Left ventricle myocardium inferior (tissue), 1 donor: ENCODE data around the gene ZNF573. TPM values are rescaled to one million over a fixed set of nuclear protein-coding genes. Genes with fewer than 3 reads are reported as not detected.

ENCODE experiments used
- DNase-seq: peaks from one replicate; pipeline ENCODE4 v3.0.0-alpha.2; 2020
- H3K27ac ChIP-seq: fragments of 200-600 bp; replicated peaks from 2 replicates; pipeline ENCODE4 v1.8.0; 2021
- H3K27me3 ChIP-seq: fragments of 200-600 bp; 2 replicates; pipeline ENCODE4 v1.8.0; 2021; ENCODE audit warnings: low read depth
- H3K36me3 ChIP-seq: fragments of 200-600 bp; 2 replicates; pipeline ENCODE4 v1.8.0; 2021
- H3K4me1 ChIP-seq: fragments of 200-600 bp; 2 replicates; pipeline ENCODE4 v1.8.0; 2021
- H3K4me3 ChIP-seq: fragments of 200-600 bp; 2 replicates; pipeline ENCODE4 v1.8.0; 2021; ENCODE audit warnings: mild to moderate bottlenecking, moderate library complexity
- H3K9me3 ChIP-seq: fragments of 200-600 bp; replicated peaks from 2 replicates; pipeline ENCODE4 v1.8.0; 2021
- CTCF ChIP-seq: fragments of 200-600 bp; IDR thresholded peaks from 2 replicates; pipeline ENCODE4 v1.8.0; 2021; ENCODE audit warnings: antibody characterized with exemption, mild to moderate bottlenecking, borderline replicate concordance
- intact Hi-C: fragments of 100-400 bp; cut with micrococcal nuclease; formaldehyde crosslinking; loops from one replicate; pipeline ENCODE4 v1.11.0; 2022
- total RNA-seq: library from RNA; stranded (reverse); fragmentation: NEBNext Ultra II Directional; extraction: Animal tissue kit (Norgen Biotek cat#: 25700); gene quantifications from one replicate; pipeline ENCODE4 v1.2.1, GENCODE V29; 2021
- donor health status: DM: no; HTN: yes; CAD: no; lungs with severe emphysema.

Gene ZNF573
- total RNA-seq, 1 donor from 2014 or later: 9.8 TPM

DNA sequence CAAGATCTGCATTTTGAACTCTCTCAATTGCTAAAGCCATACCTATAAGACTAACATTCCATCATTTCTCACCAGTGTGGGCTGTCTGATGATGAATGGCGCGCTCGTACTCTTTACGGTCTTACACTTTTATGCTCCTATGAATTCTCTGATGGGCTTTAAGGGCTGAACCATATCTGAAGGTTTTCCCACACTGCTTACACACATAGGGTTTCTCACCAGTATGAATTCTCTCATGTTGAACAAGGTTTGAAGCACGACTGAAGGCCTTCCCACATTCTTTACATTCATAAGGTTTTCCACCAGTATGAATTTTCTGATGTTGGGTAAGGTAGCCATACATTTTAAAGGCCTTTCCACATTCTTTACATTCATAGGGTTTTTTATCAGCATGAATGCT lies 41.0 kb downstream of the ZNF573 start:
- H3K4me3 ChIP-seq: no peak overlapping the region
- no peaks in the 10 kb centered on the region for H3K27me3 ChIP-seq
- DNase-seq: no peak
- H3K4me1 ChIP-seq: no peaks in the 10 kb centered on the region
- H3K9me3 ChIP-seq: peaks cover 74% of the 10 kb centered on the region
- H3K27ac ChIP-seq: no peak overlapping the region
- TF ChIP-seq CTCF: no peak
- intact Hi-C loops: no loop called here
- peaks cover 83% of the 10 kb centered on the region for H3K36me3 ChIP-seq

DNA sequence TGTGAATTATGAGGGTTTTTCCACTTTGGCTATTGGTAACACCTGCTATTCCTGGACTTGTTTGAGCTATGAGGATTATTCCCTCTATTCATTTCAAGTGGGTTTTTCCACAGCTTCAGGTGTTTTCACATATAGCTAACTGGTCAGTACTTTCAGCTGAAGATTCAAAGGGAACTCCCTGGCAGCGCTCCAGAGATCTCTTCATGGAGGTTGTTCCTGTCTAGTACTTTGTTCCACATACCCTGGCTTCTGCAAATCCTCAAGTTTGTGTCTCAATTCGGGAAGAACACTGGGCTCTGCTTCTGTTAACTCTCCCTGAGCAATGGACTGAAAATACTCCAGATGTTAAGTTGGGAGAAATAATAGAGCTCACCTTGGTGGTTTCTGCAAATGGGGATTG lies 54.2 kb downstream of the ZNF573 start:
- intact Hi-C loops: no loop called here
- peaks cover 8% of the 10 kb centered on the region for H3K36me3 ChIP-seq
- H3K4me1 ChIP-seq: no peaks in the 10 kb centered on the region
- no peaks in the 10 kb centered on the region for H3K27me3 ChIP-seq
- no peak overlapping the region for H3K27ac ChIP-seq
- H3K9me3 ChIP-seq: no peaks in the 10 kb centered on the region
- H3K4me3 ChIP-seq: no peak overlapping the region
- no peak for TF ChIP-seq CTCF
- DNase-seq: no peak

DNA sequence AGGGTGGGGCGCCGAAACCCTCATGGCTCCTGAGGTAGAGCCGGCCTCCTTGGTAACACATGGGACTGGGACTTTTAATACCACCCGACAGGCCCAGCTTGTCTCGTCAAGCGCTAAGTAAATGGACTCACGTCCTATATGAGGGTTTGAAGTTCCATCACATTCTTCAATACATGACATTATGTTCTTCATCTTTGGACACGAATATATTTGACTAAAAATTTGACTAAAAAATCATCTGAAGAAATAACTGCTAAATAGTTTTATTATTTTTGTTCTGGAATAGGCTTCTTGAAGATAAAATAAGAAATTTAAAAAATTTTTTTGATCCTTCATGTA lies 59.5 kb downstream of the ZNF573 start:
- Histone ChIP-seq H3K4me1 (peaks cover 20% of the 10 kb centered on the region), H3K4me3 (peak overlapping the region; percentile 82), H3K36me3 (peaks cover 5% of the 10 kb centered on the region), H3K9me3 (no peaks in the 10 kb centered on the region), H3K27ac (peak overlapping the region; percentile 87), H3K27me3 (no peaks in the 10 kb centered on the region)
- no peak for DNase-seq
- peak; percentile 20 for TF ChIP-seq CTCF
- intact Hi-C loops: no loop called here

GRCh38 chr19:37719111-37719926 lies 60.1 kb downstream of the ZNF573 start, which contains the start of gene ZNF607:
ZNF607 (minus strand) TSS chr19:37719761; CDS start chr19:37711618, 8,143 bp downstream.
- peaks cover 8% of the 10 kb centered on the region for H3K36me3 ChIP-seq
- intact Hi-C loops: no loop called here
- H3K9me3 ChIP-seq: no peaks in the 10 kb centered on the region
- no peaks in the 10 kb centered on the region for H3K27me3 ChIP-seq
- peak; percentile 88 for DNase-seq
- H3K4me1 ChIP-seq: peaks cover 20% of the 10 kb centered on the region
- peak within 1 kb of the TSS; percentile 82 for H3K4me3 ChIP-seq
- TF ChIP-seq CTCF: peak; percentile 78
- peak within 1 kb of the TSS; percentile 87 for H3K27ac ChIP-seq

GRCh38 chr19:37718304-37718703 lies 61.1 kb downstream of the ZNF573 start:
- no peak for DNase-seq
- TF ChIP-seq CTCF: no peak
- Histone ChIP-seq H3K27me3 (no peaks in the 10 kb centered on the region), H3K36me3 (peaks cover 14% of the 10 kb centered on the region), H3K9me3 (no peaks in the 10 kb centered on the region), H3K27ac (peak overlapping the region; percentile 87), H3K4me3 (peak overlapping the region; percentile 82), H3K4me1 (peaks cover 20% of the 10 kb centered on the region)
- intact Hi-C loops: no loop called here
